ENCODE data around the gene ROM1.

DNA sequence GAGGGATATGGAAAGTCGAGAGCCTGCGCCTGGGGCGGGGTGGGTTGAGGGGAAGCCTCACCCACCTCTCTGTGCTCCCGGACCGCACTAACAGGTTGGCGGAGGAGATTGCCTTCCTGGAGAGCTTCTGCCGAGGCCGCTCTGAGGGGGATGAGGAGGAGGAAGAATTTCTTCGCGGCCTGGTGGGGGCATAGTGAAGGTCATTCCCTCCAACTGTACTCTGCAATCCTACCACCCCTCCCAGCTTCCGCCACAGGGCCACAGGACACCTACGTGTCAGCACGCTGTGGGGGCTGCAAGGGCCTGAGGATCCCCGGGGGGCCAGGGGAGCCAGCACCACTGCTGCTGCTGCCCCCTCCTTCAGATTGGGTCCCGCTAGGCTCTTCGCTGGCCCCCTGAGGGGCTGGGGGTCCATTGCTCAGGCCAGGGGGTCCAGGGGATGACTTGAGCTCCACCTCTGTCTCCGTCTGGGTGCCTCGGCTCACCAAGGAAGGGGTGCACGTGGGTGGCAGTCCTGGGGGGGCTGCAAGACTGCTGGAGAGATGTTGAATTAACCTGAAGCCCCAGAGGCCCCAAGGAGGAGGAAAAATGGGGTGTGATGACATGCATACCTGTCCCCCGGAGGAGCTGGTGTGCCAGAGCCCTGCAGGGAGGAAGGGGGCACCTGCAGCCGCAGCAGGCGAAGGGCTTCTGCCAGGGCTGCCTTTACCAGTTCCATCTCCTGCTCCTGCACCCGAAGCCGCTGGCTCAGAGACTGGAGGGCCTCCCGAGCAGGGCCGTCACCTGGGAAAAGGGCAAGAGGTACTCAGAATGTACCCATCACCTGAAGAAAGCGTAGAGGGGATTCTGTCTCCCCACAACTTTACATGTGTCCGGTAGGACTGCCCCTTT is 2.0 kb upstream of the ROM1 start:
- TF ChIP-seq EZH2 (IDR thresholded peaks at IDR 0.05; ENCODE audit: borderline replicate concordance, low read depth, low read length, severe bottlenecking): no peak
- no peak for TF ChIP-seq CTCF (IDR thresholded peaks at IDR 0.05; ENCODE audit: borderline replicate concordance, extremely low read depth, low read length, poor library complexity, severe bottlenecking)

Data from DND-41 (cell line).